ENCODE results near the gene SYT4.

SYT4 gene

DNA sequence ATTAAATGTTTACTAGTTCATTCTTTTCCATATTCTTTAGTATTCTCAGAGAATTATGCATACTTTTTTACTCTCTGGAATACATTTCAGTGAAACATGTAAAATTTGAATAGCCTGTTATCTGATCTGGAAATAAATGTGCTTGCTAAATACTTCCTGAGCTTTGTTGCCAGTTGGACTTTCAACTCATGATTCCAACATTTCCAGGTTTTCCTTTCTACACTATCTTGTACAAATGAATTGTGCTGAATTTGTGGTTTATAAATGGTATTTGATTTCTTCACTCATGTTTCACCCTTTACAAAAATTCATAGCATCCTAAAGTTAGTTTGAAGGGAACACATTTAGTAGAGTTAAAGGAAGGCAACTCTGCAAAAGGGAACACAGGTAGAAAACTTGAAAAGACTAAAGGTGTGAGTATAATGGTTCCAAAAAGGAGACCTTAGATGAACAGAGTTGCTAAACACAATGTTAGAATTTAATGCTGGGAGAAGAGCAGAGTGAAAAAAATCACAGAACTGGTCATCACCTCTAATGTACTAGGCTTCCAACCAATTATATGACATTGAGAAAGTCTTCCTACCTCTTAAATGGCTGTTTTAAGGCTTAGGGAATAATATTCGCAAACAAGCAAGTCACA lies 28.6 kb downstream of the SYT4 start:
- Histone ChIP-seq H3K4me2 (ENCODE audit: low read length, poor library complexity, severe bottlenecking) (no peak overlapping the region), H2BK15ac (ENCODE audit: low read depth, poor library complexity, severe bottlenecking) (no peak overlapping the region), H3K4me1 (ENCODE audit: control insufficient read depth, insufficient read depth, low read depth, low read length) (no peaks in the 10 kb centered on the region), H2AK5ac (ENCODE audit: low read length, severe bottlenecking) (no peak overlapping the region), H3K9ac (ENCODE audit: low read length) (no peak overlapping the region), H2BK5ac (ENCODE audit: low read depth, low read length, poor library complexity, severe bottlenecking) (no peak overlapping the region), H3K4me3 (ENCODE audit: insufficient read depth in 1 of 2, low read depth in 1 of 2, low read length in 2 of 2) (no peak overlapping the region), H3K14ac (ENCODE audit: low read length in 2 of 2) (no peak overlapping the region), H3K9me3 (ENCODE audit: control insufficient read depth, low read length) (no peaks in the 10 kb centered on the region), H3K36me3 (ENCODE audit: control insufficient read depth in 1 of 2, insufficient read depth in 2 of 2, low read depth in 1 of 2, low read length in 2 of 2) (no peaks in the 10 kb centered on the region), H3K4ac (ENCODE audit: low read depth in 1 of 2, low read length in 2 of 2) (no peak overlapping the region), H3K18ac (ENCODE audit: low read depth in 1 of 2, low read length in 2 of 2) (no peak overlapping the region), H3K79me1 (replicated peaks; ENCODE audit: low read length, poor library complexity, severe bottlenecking) (no peaks in the 10 kb centered on the region), H2AFZ (ENCODE audit: low read depth, low read length) (no peak overlapping the region), H4K8ac (ENCODE audit: low read length) (no peak overlapping the region), H3K27ac (ENCODE audit: low read length, poor library complexity, severe bottlenecking) (no peak overlapping the region), H3K27me3 (ENCODE audit: control insufficient read depth in 1 of 2, insufficient read depth in 1 of 2, low read length in 2 of 2) (no peaks in the 10 kb centered on the region), H3K23ac (ENCODE audit: low read length in 2 of 2) (no peak overlapping the region), H2BK12ac (ENCODE audit: low read length in 2 of 2) (no peak overlapping the region), H4K91ac (ENCODE audit: low read length) (no peak overlapping the region), H2BK120ac (ENCODE audit: low read depth, low read length) (no peak overlapping the region)
- 100% methylated on average over 1 of the region's 1 CpG for WGBS
- DNase-seq = no peak

DNA sequence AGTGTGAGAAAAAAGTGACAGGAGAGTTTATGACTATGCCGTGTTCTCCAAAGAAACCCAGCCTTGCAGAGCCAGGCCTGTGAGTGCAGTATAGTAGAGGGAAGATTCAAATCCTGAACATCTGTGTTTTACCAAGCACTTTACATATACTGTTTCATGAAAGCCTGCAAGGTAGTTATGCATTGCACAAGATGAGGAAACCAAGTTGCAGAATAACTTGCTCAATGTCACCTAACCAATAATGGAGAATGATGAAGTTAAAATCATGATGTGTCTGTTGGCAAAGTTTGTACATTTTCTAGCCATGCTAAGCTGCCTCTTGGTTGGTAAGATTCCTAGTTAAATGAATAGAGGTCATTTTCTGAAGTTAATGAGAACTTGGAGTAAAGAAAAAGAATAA lies 29.3 kb downstream of the SYT4 start:
- Histone ChIP-seq H3K23ac (ENCODE audit: low read length in 2 of 2) (no peak overlapping the region), H3K36me3 (ENCODE audit: control insufficient read depth in 1 of 2, insufficient read depth in 2 of 2, low read depth in 1 of 2, low read length in 2 of 2) (no peaks in the 10 kb centered on the region), H3K14ac (ENCODE audit: low read length in 2 of 2) (no peak overlapping the region)

DNA sequence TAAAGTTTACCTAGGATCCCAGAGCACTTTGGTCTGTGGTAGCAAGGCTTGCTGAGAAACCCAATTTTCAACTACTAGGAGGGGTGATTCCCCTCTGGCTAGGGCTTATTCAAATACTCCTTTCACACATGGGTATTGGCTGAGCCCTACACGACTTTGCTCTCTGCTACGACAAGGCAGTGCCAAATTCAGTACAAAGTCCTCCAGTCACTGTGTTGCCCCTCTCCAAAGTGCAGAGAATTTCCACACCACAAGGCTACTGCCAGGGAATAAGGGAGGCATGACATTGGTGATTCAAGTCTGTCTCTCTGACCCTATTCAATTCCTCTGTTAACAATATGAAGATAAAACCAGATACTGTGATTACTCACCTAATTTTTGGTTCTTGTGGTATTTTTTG lies 38.9 kb downstream of the SYT4 start:
- Histone ChIP-seq H4K8ac (ENCODE audit: low read length) (no peak overlapping the region), H3K79me1 (replicated peaks; ENCODE audit: low read length, poor library complexity, severe bottlenecking) (no peaks in the 10 kb centered on the region), H3K4ac (ENCODE audit: low read depth in 1 of 2, low read length in 2 of 2) (no peak overlapping the region), H2BK12ac (ENCODE audit: low read length in 2 of 2) (no peak overlapping the region), H3K9me3 (ENCODE audit: control insufficient read depth, low read length) (no peaks in the 10 kb centered on the region), H2BK5ac (ENCODE audit: low read depth, low read length, poor library complexity, severe bottlenecking) (no peak overlapping the region), H3K4me1 (ENCODE audit: control insufficient read depth, insufficient read depth, low read depth, low read length) (no peaks in the 10 kb centered on the region), H3K18ac (ENCODE audit: low read depth in 1 of 2, low read length in 2 of 2) (peak overlapping the region in 1 of 2 experiments; percentile 48), H3K9ac (ENCODE audit: low read length) (no peak overlapping the region), H4K91ac (ENCODE audit: low read length) (no peak overlapping the region), H3K36me3 (ENCODE audit: control insufficient read depth in 1 of 2, insufficient read depth in 2 of 2, low read depth in 1 of 2, low read length in 2 of 2) (no peaks in the 10 kb centered on the region), H3K14ac (ENCODE audit: low read length in 2 of 2) (no peak overlapping the region), H3K4me3 (ENCODE audit: insufficient read depth in 1 of 2, low read depth in 1 of 2, low read length in 2 of 2) (no peak overlapping the region), H2BK120ac (ENCODE audit: low read depth, low read length) (no peak overlapping the region), H3K27ac (ENCODE audit: low read length, poor library complexity, severe bottlenecking) (no peak overlapping the region), H3K4me2 (ENCODE audit: low read length, poor library complexity, severe bottlenecking) (no peak overlapping the region), H2BK15ac (ENCODE audit: low read depth, poor library complexity, severe bottlenecking) (no peak overlapping the region), H3K23ac (ENCODE audit: low read length in 2 of 2) (no peak overlapping the region), H2AFZ (ENCODE audit: low read depth, low read length) (no peak overlapping the region), H3K27me3 (ENCODE audit: control insufficient read depth in 1 of 2, insufficient read depth in 1 of 2, low read length in 2 of 2) (no peaks in the 10 kb centered on the region), H2AK5ac (ENCODE audit: low read length, severe bottlenecking) (no peak overlapping the region)
- DNase-seq = no peak
- 88% methylated on average over 2 of the region's 2 CpGs for WGBS

More for the DNA sequence above, 29.3 kb downstream of the SYT4 start:
- Histone ChIP-seq H3K4ac (ENCODE audit: low read depth in 1 of 2, low read length in 2 of 2) (no peak overlapping the region), H3K27ac (ENCODE audit: low read length, poor library complexity, severe bottlenecking) (no peak overlapping the region), H3K79me1 (replicated peaks; ENCODE audit: low read length, poor library complexity, severe bottlenecking) (no peaks in the 10 kb centered on the region), H2AFZ (ENCODE audit: low read depth, low read length) (no peak overlapping the region), H4K91ac (ENCODE audit: low read length) (no peak overlapping the region), H4K8ac (ENCODE audit: low read length) (no peak overlapping the region), H3K4me2 (ENCODE audit: low read length, poor library complexity, severe bottlenecking) (no peak overlapping the region), H2BK15ac (ENCODE audit: low read depth, poor library complexity, severe bottlenecking) (no peak overlapping the region), H2BK5ac (ENCODE audit: low read depth, low read length, poor library complexity, severe bottlenecking) (no peak overlapping the region), H3K4me1 (ENCODE audit: control insufficient read depth, insufficient read depth, low read depth, low read length) (no peaks in the 10 kb centered on the region), H2AK5ac (ENCODE audit: low read length, severe bottlenecking) (no peak overlapping the region), H3K4me3 (ENCODE audit: insufficient read depth in 1 of 2, low read depth in 1 of 2, low read length in 2 of 2) (no peak overlapping the region), H2BK120ac (ENCODE audit: low read depth, low read length) (no peak overlapping the region), H3K9me3 (ENCODE audit: control insufficient read depth, low read length) (no peaks in the 10 kb centered on the region), H3K18ac (ENCODE audit: low read depth in 1 of 2, low read length in 2 of 2) (no peak overlapping the region), H3K27me3 (ENCODE audit: control insufficient read depth in 1 of 2, insufficient read depth in 1 of 2, low read length in 2 of 2) (no peaks in the 10 kb centered on the region), H3K9ac (ENCODE audit: low read length) (no peak overlapping the region), H2BK12ac (ENCODE audit: low read length in 2 of 2) (no peak overlapping the region)
- WGBS = 100% methylated on average over 1 of the region's 1 CpG
- no peak for DNase-seq

DNA sequence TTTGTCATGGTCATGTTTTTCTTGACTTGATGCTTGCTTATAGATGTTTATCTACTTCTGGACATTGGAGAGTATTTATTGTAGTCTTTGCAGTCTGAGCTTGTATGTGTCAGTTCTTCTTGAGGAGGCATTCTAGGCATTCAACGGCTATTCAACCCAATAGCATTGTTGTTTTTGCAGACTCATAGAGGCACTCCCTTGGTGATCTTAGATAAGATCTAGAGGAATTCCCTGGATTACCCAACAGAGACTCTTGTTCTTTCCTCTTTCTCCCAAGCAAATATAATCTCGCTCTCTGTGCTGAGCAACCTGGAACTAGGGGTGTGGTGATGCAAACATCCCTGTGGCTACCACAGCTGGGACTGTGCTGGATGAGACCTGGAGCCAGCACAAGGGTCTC lies 40.4 kb downstream of the SYT4 start:
- Histone ChIP-seq H2AK5ac (ENCODE audit: low read length, severe bottlenecking) (no peak overlapping the region), H3K4me1 (ENCODE audit: control insufficient read depth, insufficient read depth, low read depth, low read length) (no peaks in the 10 kb centered on the region), H3K23ac (ENCODE audit: low read length in 2 of 2) (no peak overlapping the region), H2BK5ac (ENCODE audit: low read depth, low read length, poor library complexity, severe bottlenecking) (no peak overlapping the region), H2BK15ac (ENCODE audit: low read depth, poor library complexity, severe bottlenecking) (no peak overlapping the region), H3K18ac (ENCODE audit: low read depth in 1 of 2, low read length in 2 of 2) (no peak overlapping the region), H2BK120ac (ENCODE audit: low read depth, low read length) (no peak overlapping the region), H3K9me3 (ENCODE audit: control insufficient read depth, low read length) (no peaks in the 10 kb centered on the region), H3K79me1 (replicated peaks; ENCODE audit: low read length, poor library complexity, severe bottlenecking) (no peaks in the 10 kb centered on the region), H3K4me2 (ENCODE audit: low read length, poor library complexity, severe bottlenecking) (no peak overlapping the region), H3K4me3 (ENCODE audit: insufficient read depth in 1 of 2, low read depth in 1 of 2, low read length in 2 of 2) (no peak overlapping the region), H4K91ac (ENCODE audit: low read length) (no peak overlapping the region), H3K27ac (ENCODE audit: low read length, poor library complexity, severe bottlenecking) (no peak overlapping the region), H4K8ac (ENCODE audit: low read length) (no peak overlapping the region), H3K4ac (ENCODE audit: low read depth in 1 of 2, low read length in 2 of 2) (no peak overlapping the region), H3K14ac (ENCODE audit: low read length in 2 of 2) (no peak overlapping the region), H2AFZ (ENCODE audit: low read depth, low read length) (no peak overlapping the region), H3K36me3 (ENCODE audit: control insufficient read depth in 1 of 2, insufficient read depth in 2 of 2, low read depth in 1 of 2, low read length in 2 of 2) (no peaks in the 10 kb centered on the region), H3K27me3 (ENCODE audit: control insufficient read depth in 1 of 2, insufficient read depth in 1 of 2, low read length in 2 of 2) (no peaks in the 10 kb centered on the region), H2BK12ac (ENCODE audit: low read length in 2 of 2) (no peak overlapping the region), H3K9ac (ENCODE audit: low read length) (no peak overlapping the region)
- WGBS = 88% methylated on average over 2 of the region's 2 CpGs
- peak; percentile 58 for DNase-seq
